Ovary (tissue), 9 donors: ENCODE results near the gene CACNG4. TPM values are rescaled to one million over a fixed set of nuclear protein-coding genes. Genes with fewer than 3 reads are reported as not detected.

Experiments
- DNase-seq, 5 donors: peaks; one replicate each; pipeline ENCODE4 v3.0.0-alpha.2; 2019 to 2020
- H3K27ac ChIP-seq, 2 donors: fragments of 200-600 bp; one replicate each; pipeline versions ENCODE4 v1.5.1 to v1.8.0; 2019 to 2022
- H3K27me3 ChIP-seq: fragments of 200-600 bp; one replicate; pipeline ENCODE4 v1.8.0; 2022
- H3K36me3 ChIP-seq: fragments of 200-600 bp; sonication (generic); one replicate; pipeline ENCODE4 v1.5.1; 2019
- H3K4me1 ChIP-seq: one replicate; pipeline ENCODE4 v1.8.1; 2013; ENCODE audit warnings: mild to moderate bottlenecking, moderate library complexity; ENCODE audit not compliant: insufficient read depth
- H3K4me3 ChIP-seq: fragments of 200-600 bp; sonication (generic); one replicate; pipeline ENCODE4 v1.5.1; 2017
- H3K9me3 ChIP-seq, 2 donors: fragments of 200-600 bp in 1 of 2; sonication (generic) in 1 of 2; one replicate each; pipeline versions ENCODE4 v1.5.1 to v1.8.1; 2013 to 2019; ENCODE audit warnings: mild to moderate bottlenecking in 1 of 2, moderate library complexity in 1 of 2
- CTCF ChIP-seq, 3 donors: fragments of 450-650 bp in 2 of 3; fragments of 200-600 bp in 1 of 3; IDR thresholded peaks; one replicate each; pipeline versions ENCODE4 v1.5.1 to v1.8.0; 2016 to 2022; ENCODE audit warnings: antibody characterized with exemption in 3 of 3, mild to moderate bottlenecking in 1 of 3
- EP300 ChIP-seq: sonication (generic); formaldehyde crosslinking; IDR thresholded peaks from one replicate; pipeline ENCODE4 v1.6.1; 2017; ENCODE audit warnings: antibody characterized with exemption
- POLR2A ChIP-seq: fragments of 450-650 bp; IDR thresholded peaks from one replicate; pipeline ENCODE4 v1.6.1; 2017; ENCODE audit warnings: antibody characterized with exemption, mild to moderate bottlenecking, moderate library complexity
- WGBS, 3 donors: extraction: QIAGEN DNeasy Blood & Tissue Kit in 1 of 3; methylation state at CpG; one replicate each; pipeline versions ENCODE4 v1.1.5 to v1.1.7; 2013 to 2017; 5-methylcytosine and 5-hydroxymethylcytosine counted together
- intact Hi-C, 4 donors: fragments of 100-400 bp; cut with DNase I; formaldehyde crosslinking; loops; one replicate each; pipeline versions ENCODE4 v1.11.0 to v1.15.1; 2022 to 2023
- polyA plus RNA-seq, 2 donors: library from polyadenylated mRNA; stranded (reverse); fragments of 200-250 nt in 1 of 2; fragments of 350-450 nt in 1 of 2; fragmentation: Illumina TruSeq in 1 of 2; extraction: RNeasy Lipid Tissue Mini Kit (QIAGEN cat#74804) in 1 of 2; gene quantifications; one replicate each; pipeline ENCODE4 v1.2.3, GENCODE V29; 2013 to 2014
- total RNA-seq, 7 donors: library from RNA; depleted of rRNA in 2 of 7; stranded (reverse); fragments of >200 nt in 2 of 7; fragmentation: NEBNext Ultra II Directional in 3 of 7; extraction: Animal tissue kit (Norgen Biotek cat#: 25700) in 3 of 7; gene quantifications; one replicate each; pipeline versions ENCODE4 v1.1.0 to v1.2.4, GENCODE V29; 2016 to 2023
- donor health status: DM: no; HTN: no; CAD: no; lungs with moderate emphysema.
- donor health status: DM: no; HTN: no; CAD: no.
- donor health status: Bipolar disorder and iron deficiency.
- donor health status: DM: yes; HTN: yes; CAD: no.
- donor health status: DM: no; HTN: no; CAD: no.
- donor health status: DM: yes; HTN: yes; CAD: no.

Gene CACNG4
- total and polyA plus RNA-seq, 9 donors = 0.02 to 4.9 (median 0.22) TPM; not detected in 2

DNA sequence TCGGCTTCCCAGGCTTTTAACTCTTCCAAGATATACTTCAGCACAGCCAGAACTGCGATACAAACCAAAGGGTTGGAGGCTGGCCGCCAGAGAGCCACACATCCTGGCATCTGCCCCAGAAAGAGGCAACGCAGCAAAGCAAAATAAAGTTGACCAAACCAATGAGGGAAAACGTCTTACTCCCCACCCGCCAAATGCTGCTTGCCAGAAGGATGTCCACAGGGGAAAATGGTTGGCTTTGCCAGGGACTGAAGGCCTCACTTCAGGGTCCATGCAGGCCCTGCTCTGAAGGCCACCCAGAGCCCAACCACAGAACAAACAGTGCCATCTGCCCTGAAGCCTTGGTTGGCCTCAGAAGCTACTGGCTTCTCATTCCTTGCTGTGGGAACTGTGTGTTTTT is 94.9 kb downstream of the CACNG4 start:
- no peaks in the 10 kb centered on the region for H3K27me3 ChIP-seq
- no peak overlapping the region for H3K27ac ChIP-seq
- no peaks in the 10 kb centered on the region for H3K9me3 ChIP-seq
- WGBS, 3 donors = 40 to 62% (median 50%) methylated on average over 6 of the region's 6 CpGs
- no peaks in the 10 kb centered on the region for H3K4me1 ChIP-seq
- H3K36me3 ChIP-seq = no peaks in the 10 kb centered on the region
- no peak for DNase-seq
- TF ChIP-seq EP300 (no peak), CTCF (IDR thresholded peaks at IDR 0.05) (no peak), POLR2A (no peak)
- intact Hi-C loops = no loop called here
- H3K4me3 ChIP-seq = no peak overlapping the region

DNA sequence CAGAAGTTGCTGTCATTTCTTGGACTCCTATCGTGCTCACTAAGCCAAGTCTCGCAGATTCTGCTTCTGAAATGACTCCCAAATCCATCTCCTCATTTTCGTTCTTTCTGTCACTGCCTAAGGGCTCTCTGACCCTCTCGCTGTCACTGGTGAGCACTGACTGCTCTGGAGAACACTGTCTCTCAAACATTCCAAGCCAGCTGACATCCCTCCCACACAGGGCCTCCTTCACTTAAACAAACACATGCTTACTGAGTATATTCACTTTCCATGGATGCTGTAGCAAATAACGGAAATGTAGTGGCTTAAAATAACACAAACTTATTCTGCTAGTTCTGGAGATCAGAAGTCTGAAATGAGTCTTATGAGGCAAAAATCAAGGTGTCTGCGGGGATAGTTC is 98.6 kb downstream of the CACNG4 start:
- Histone ChIP-seq H3K4me1 (no peaks in the 10 kb centered on the region), H3K4me3 (no peak overlapping the region), H3K36me3 (no peaks in the 10 kb centered on the region), H3K27me3 (no peaks in the 10 kb centered on the region), H3K9me3 (no peaks in the 10 kb centered on the region), H3K27ac (no peak overlapping the region)
- DNase-seq = no peak
- intact Hi-C loops = no loop called here
- WGBS, 3 donors = 77 to 82% (median 81%) methylated on average over 6 of the region's 6 CpGs
- no peak for TF ChIP-seq CTCF (IDR thresholded peaks at IDR 0.05)

DNA sequence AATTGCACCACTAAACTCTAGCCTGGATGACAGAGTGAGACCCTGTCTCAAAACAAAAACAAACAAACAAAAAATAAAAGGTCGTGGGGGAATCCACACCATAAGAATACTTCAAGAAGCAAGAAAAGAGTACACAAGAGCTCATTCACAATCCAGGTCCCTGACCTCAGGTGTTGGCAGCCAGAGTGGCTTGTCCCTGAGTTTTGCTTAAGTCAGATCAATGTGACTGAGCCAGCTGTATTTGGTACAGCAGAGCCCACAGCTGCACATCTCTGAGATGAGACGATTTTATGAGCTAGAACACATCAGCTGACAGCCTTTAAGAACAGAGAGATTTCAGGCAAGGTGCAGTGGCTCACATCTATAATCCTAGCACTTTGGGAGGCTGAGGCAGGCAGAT is 102.2 kb downstream of the CACNG4 start:
- 52 to 69% (median 57%) methylated on average over 2 of the region's 2 CpGs for WGBS, 3 donors
- H3K9me3 ChIP-seq = no peaks in the 10 kb centered on the region
- H3K27ac ChIP-seq = no peak overlapping the region
- TF ChIP-seq EP300 = no peak
- no peak for TF ChIP-seq POLR2A
- TF ChIP-seq CTCF (IDR thresholded peaks at IDR 0.05) = no peak
- intact Hi-C loops = no loop called here
- no peaks in the 10 kb centered on the region for H3K4me1 ChIP-seq
- no peaks in the 10 kb centered on the region for H3K27me3 ChIP-seq
- no peaks in the 10 kb centered on the region for H3K36me3 ChIP-seq
- DNase-seq = no peak
- H3K4me3 ChIP-seq = no peak overlapping the region

- intact Hi-C loops = no loop called here
- Histone ChIP-seq H3K4me3 (no peak overlapping the region), H3K4me1 (no peaks in the 10 kb centered on the region), H3K9me3 (no peaks in the 10 kb centered on the region), H3K27me3 (no peaks in the 10 kb centered on the region), H3K27ac (no peak overlapping the region), H3K36me3 (no peaks in the 10 kb centered on the region)
- 40 to 51% (median 43%) methylated on average over 13 of the region's 13 CpGs for WGBS, 3 donors
- no peak for TF ChIP-seq CTCF (IDR thresholded peaks at IDR 0.05)
- TF ChIP-seq POLR2A = no peak
- TF ChIP-seq EP300 = no peak
- DNase-seq = no peak
These were observed 103.3 kb downstream of the CACNG4 start for GRCh38 chr17:67067571-67068482.
